Measurements from ENCODE around the gene SPOCD1. TPM values are rescaled to one million over a fixed set of nuclear protein-coding genes. Genes with fewer than 3 reads are reported as not detected.

Gene SPOCD1
- total and polyA plus RNA-seq, 11 donors: 0.19 to 2.9 (median 0.41) TPM; not detected in 5

DNA sequence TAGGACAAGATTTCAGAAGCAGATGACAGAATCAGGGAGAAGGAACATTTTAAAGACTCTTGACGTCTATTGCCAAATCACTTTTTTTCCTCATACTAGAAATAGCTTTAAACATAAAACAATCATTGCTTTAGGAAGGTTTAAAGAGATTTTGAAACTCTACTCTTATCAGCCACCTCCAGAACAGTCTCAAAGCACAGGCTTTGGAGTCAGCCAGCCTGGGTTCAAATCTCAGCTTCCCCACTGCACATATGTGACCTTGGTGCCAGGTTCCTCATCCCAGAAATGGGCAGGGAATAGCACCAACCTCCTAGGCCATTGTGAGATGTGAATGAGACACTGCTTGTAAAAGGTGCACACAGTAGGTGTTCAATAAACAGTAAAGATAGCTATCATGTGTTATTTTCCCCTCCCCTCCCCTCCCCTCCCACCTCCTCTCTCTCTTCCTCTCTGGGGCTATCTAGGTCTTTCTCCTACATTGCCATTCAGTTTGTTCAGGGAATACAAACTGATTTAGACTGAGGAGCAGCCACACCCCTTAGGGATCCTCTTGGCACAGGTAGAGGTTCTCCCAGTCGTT, 20.6 kb downstream of the SPOCD1 start:
- Histone ChIP-seq H3K27ac (no peak overlapping the region), H3K27me3 (peaks cover 0 to 15% (median 0%) of the 10 kb centered on the region in 9 donors), H3K36me3 (no peaks in the 10 kb centered on the region), H3K9me3 (no peaks in the 10 kb centered on the region), H3K4me1 (no peaks in the 10 kb centered on the region), H3K4me3 (no peak overlapping the region)
- intact Hi-C loops (cut with DNase I): loop anchor here in 5 of 10 donors (10.0 kb wide), 2 partner anchors 170 to 230 kb away; no protein-coding TSS in a partner anchor
- 66 to 81% (median 69%) methylated on average over 2 of the region's 2 CpGs for WGBS, 4 donors
- ATAC-seq (no peak), DNase-seq (no peak)
- TF ChIP-seq, protein P1, sequence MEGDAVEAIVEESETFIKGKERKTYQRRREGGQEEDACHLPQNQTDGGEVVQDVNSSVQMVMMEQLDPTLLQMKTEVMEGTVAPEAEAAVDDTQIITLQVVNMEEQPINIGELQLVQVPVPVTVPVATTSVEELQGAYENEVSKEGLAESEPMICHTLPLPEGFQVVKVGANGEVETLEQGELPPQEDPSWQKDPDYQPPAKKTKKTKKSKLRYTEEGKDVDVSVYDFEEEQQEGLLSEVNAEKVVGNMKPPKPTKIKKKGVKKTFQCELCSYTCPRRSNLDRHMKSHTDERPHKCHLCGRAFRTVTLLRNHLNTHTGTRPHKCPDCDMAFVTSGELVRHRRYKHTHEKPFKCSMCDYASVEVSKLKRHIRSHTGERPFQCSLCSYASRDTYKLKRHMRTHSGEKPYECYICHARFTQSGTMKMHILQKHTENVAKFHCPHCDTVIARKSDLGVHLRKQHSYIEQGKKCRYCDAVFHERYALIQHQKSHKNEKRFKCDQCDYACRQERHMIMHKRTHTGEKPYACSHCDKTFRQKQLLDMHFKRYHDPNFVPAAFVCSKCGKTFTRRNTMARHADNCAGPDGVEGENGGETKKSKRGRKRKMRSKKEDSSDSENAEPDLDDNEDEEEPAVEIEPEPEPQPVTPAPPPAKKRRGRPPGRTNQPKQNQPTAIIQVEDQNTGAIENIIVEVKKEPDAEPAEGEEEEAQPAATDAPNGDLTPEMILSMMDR (IDR thresholded peaks at IDR 0.05): no peak
- TF ChIP-seq POLR2A (IDR thresholded peaks at IDR 0.05): no peak

DNA sequence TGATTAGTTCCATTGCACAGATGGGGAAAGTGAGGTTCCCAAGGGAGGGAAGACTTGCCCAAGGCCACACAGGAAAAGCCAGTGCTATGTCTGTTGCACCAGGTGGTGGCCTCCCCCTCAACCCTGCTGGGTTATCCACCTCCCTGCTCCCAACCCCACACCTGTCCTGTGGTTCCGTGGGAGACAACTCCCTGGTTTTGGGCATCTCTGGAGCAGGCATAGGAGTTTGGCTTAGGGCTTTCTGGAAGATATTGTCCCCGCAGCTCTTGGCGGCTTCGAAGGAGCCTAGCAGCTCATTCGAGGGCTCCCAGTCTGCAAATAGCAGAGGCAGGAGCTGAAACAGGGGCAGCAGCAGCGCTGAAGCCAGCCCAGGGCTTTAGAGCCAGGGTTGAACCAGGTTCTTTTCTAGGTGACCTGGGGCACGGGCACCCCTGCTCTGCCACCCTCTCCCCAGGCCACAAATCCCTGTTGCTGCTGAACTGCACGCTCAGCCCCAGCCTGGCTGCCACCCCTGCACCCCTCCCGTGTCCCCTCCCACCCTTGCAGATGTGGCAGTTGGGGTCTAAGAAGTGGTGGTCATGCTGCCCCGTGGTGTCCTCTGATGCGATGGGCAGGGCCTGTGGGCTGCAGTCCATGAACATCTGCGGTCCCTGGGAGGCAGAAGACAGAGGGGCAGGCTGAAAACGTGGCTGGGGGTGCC, 22.1 kb downstream of the SPOCD1 start:
- intact Hi-C loops (cut with DNase I): loop anchor here in 5 of 10 donors (10.0 kb wide), 2 partner anchors 171 to 229 kb away; no protein-coding TSS in a partner anchor
- H3K4me1 ChIP-seq: peaks cover 0 to 8% (median 2%) of the 10 kb centered on the region in 12 donors
- H3K4me3 ChIP-seq: no peak overlapping the region
- WGBS, 4 donors: 83 to 86% (median 84%) methylated on average over 13 of the region's 13 CpGs
- H3K9me3 ChIP-seq: no peaks in the 10 kb centered on the region
- DNase-seq (peak in 1 of 5 donors; percentile 10), ATAC-seq (no peak)
- TF ChIP-seq POLR2A (IDR thresholded peaks at IDR 0.05): no peak
- TF ChIP-seq, protein P1 (IDR thresholded peaks at IDR 0.05): no peak
- H3K27me3 ChIP-seq: peaks cover 0 to 15% (median 0%) of the 10 kb centered on the region in 9 donors
- H3K36me3 ChIP-seq: no peaks in the 10 kb centered on the region
- no peak overlapping the region for H3K27ac ChIP-seq

DNA sequence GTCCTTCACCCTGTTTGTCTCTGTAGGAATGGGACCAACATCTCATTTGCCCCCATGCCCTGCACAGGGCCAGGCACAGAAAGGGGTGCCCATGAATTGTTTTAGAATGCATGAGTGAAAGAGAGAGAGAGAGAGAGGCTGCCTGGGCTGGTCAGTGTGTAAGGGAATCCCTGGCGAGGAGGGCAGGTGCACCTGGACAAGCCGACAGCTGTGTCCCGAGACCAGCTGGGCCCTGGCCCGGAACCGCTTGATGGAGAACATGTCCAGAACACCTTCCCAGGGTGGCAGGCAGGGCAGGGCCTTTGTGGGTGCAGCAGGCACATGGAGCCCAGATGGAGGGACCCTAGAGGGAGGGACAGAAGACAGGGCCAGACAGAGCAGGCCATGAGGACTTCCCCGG, 22.7 kb downstream of the SPOCD1 start:
- peak in 1 of 5 donors; percentile 10 for DNase-seq
- Histone ChIP-seq H3K4me3 (no peak overlapping the region), H3K27me3 (peaks cover 0 to 10% (median 0%) of the 10 kb centered on the region in 9 donors), H3K9me3 (no peaks in the 10 kb centered on the region), H3K27ac (no peak overlapping the region), H3K36me3 (no peaks in the 10 kb centered on the region), H3K4me1 (peaks cover 0 to 13% (median 3%) of the 10 kb centered on the region in 12 donors)
- 94 to 95% (median 94%) methylated on average over 5 to 6 of the region's 6 CpGs for WGBS, 4 donors
- no peak for TF ChIP-seq POLR2A (IDR thresholded peaks at IDR 0.05)
- TF ChIP-seq, protein P1 (IDR thresholded peaks at IDR 0.05): no peak
- intact Hi-C loops (cut with DNase I): loop anchor here in 5 of 10 donors (10.0 kb wide), 2 partner anchors 172 to 228 kb away; no protein-coding TSS in a partner anchor
- ATAC-seq: no peak

DNA sequence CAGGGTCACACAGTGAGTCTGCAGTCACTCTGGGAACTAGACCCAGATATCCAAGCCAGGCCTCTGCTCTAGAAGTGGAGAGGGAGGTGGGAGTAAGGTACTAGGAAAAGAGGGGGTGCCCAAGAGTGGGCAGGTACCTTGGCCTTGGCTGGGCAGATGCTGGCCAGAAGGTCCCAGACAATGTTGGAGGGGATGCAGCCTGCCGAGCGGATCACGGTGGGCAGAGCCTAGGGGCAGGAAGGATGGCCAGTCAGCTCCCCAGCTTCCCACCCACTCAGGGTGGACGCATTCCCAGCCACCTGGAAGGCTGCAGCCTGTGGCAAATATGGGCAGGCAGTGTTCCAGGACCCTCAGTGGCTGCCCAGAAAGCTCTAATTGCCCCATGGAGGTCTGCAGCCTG, 23.3 kb downstream of the SPOCD1 start:
- no peak overlapping the region for H3K27ac ChIP-seq
- no peaks in the 10 kb centered on the region for H3K9me3 ChIP-seq
- peaks cover 0 to 15% (median 3%) of the 10 kb centered on the region in 12 donors for H3K4me1 ChIP-seq
- H3K27me3 ChIP-seq: peaks cover 0 to 9% (median 0%) of the 10 kb centered on the region in 9 donors
- 63 to 75% (median 69%) methylated on average over 4 of the region's 4 CpGs for WGBS, 4 donors
- no peak for ATAC-seq
- DNase-seq: peak in 1 of 5 donors; percentile 12
- TF ChIP-seq POLR2A (IDR thresholded peaks at IDR 0.05): no peak
- TF ChIP-seq, protein P1 (IDR thresholded peaks at IDR 0.05): no peak
- no peak overlapping the region for H3K4me3 ChIP-seq
- intact Hi-C loops (cut with DNase I): loop anchor here in 5 of 10 donors (10.0 kb wide), 2 partner anchors 172 to 228 kb away; no protein-coding TSS in a partner anchor
- no peaks in the 10 kb centered on the region for H3K36me3 ChIP-seq

Data from heart left ventricle (tissue), 16 donors.